H1 (cell line): ENCODE results near the gene PROSER3. TPM values are rescaled to one million over a fixed set of nuclear protein-coding genes. Genes with fewer than 3 reads are reported as not detected.

Experiments
- CTCF ChIA-PET: fragments of 300-600 bp; sonication (Branson Sonifier 250); formaldehyde crosslinking; loops from one replicate; lab custom pipeline; 2021; ENCODE audit not compliant: partially characterized antibody; lab: Charles Lee
- POLR2A ChIA-PET: fragments of 300-600 bp; sonication (Branson Sonifier 250); formaldehyde crosslinking; loops from one replicate; lab custom pipeline; 2021; ENCODE audit warnings: inconsistent platforms; ENCODE audit not compliant: partially characterized antibody; lab: Charles Lee
- DNase-seq, 2 experiments: peaks; one replicate each; pipeline versions ENCODE4 v3.0.0 to v3.0.0-alpha.2; 2010 to 2022; ENCODE audit warnings: low spot score in 2 of 2, low read depth in 1 of 2, mixed read lengths in 1 of 2
- FAIRE-seq: peaks from 2 replicates; lab custom pipeline; 2011; peaks lifted over from hg19 to GRCh38; lab: Jason Lieb, UNC
- H2AFZ ChIP-seq: 2 replicates; pipeline ENCODE4 v1.8.1; 2012; ENCODE audit warnings: low read length, inconsistent platforms
- H2AK5ac ChIP-seq: 2 replicates; pipeline ENCODE4 v1.6.1; 2013; ENCODE audit warnings: low read depth, low read length
- H2BK120ac ChIP-seq: replicated peaks from 2 replicates; pipeline ENCODE3; 2013; ENCODE audit warnings: low read depth, low read length, inconsistent platforms
- H2BK12ac ChIP-seq: 2 replicates; pipeline ENCODE4 v1.6.1; 2013; ENCODE audit warnings: low read depth, low read length
- H2BK15ac ChIP-seq: 2 replicates; pipeline ENCODE4 v1.6.1; 2013; ENCODE audit warnings: low read length
- H2BK20ac ChIP-seq: 2 replicates; pipeline ENCODE4 v1.6.1; 2013; ENCODE audit warnings: low read length
- H2BK5ac ChIP-seq: 2 replicates; pipeline ENCODE4 v1.6.1; 2013; ENCODE audit warnings: low read depth, low read length
- H3K14ac ChIP-seq: 2 replicates; pipeline ENCODE4 v1.6.1; 2013; ENCODE audit warnings: inconsistent platforms; ENCODE audit not compliant: insufficient read length
- H3K18ac ChIP-seq: 2 replicates; pipeline ENCODE4 v1.6.1; 2013; ENCODE audit warnings: low read length; ENCODE audit errors: extremely low read depth
- H3K23ac ChIP-seq: 2 replicates; pipeline ENCODE4 v1.6.1; 2013; ENCODE audit warnings: inconsistent platforms; ENCODE audit not compliant: insufficient read length
- H3K23me2 ChIP-seq: 2 replicates; pipeline ENCODE4 v1.6.1; 2013; ENCODE audit warnings: low read depth, low read length
- H3K27ac ChIP-seq: 2 replicates; pipeline ENCODE4 v1.6.1; 2011; ENCODE audit warnings: low read depth, low read length, inconsistent platforms
- H3K27me3 ChIP-seq, 4 experiments: replicated peaks in 1 of 4; 1 replicate in 1 of 4; 2 replicates in 3 of 4; pipeline versions ENCODE4 v1.6.1 to v1.8.1; 2011 to 2013; ENCODE audit warnings: low read length in 3 of 4, mild to moderate bottlenecking in 3 of 4, inconsistent platforms in 2 of 4, mixed read lengths in 2 of 4, moderate library complexity in 1 of 4; ENCODE audit not compliant: control insufficient read depth in 3 of 4, insufficient read depth in 3 of 4; ENCODE audit errors: extremely low read depth in 1 of 4
- H3K36me3 ChIP-seq, 4 experiments: 2 replicates each; pipeline versions ENCODE4 v1.6.1 to v1.8.1; 2011 to 2013; ENCODE audit warnings: mild to moderate bottlenecking in 4 of 4, low read length in 3 of 4, moderate library complexity in 2 of 4, control low read depth in 1 of 4, inconsistent platforms in 1 of 4; ENCODE audit not compliant: insufficient read depth in 4 of 4, control insufficient read depth in 2 of 4
- H3K4ac ChIP-seq: replicated peaks from 2 replicates; pipeline ENCODE3; 2013; ENCODE audit warnings: low read length, low read depth, mixed read lengths, inconsistent platforms; ENCODE audit not compliant: insufficient read length
- H3K4me1 ChIP-seq, 4 experiments: replicated peaks in 1 of 4; 1 replicate in 1 of 4; 2 replicates in 3 of 4; pipeline versions ENCODE4 v1.6.1 to v1.8.1; 2011 to 2013; ENCODE audit warnings: low read length in 3 of 4, inconsistent platforms in 2 of 4, mixed read lengths in 1 of 4; ENCODE audit not compliant: insufficient read depth in 4 of 4, control insufficient read depth in 3 of 4
- H3K4me2 ChIP-seq, 2 experiments: 2 replicates each; pipeline versions ENCODE4 v1.6.1 to v1.8.1; 2011 to 2013; ENCODE audit warnings: low read depth in 2 of 2, low read length in 2 of 2, control low read depth in 1 of 2, inconsistent platforms in 1 of 2, mild to moderate bottlenecking in 1 of 2; ENCODE audit not compliant: insufficient read depth in 1 of 2
- H3K4me3 ChIP-seq, 4 experiments: fragments of 200-600, 300-600 bp in 1 of 4; sonication (generic), shearing (Covaris generic), sonication (Bioruptor Twin) in 1 of 4; 2 replicates each; pipeline versions ENCODE4 v1.5.1 to v1.8.1; 2011 to 2016; ENCODE audit warnings: low read length in 4 of 4, low read depth in 3 of 4, control low read depth in 2 of 4, inconsistent platforms in 2 of 4, mild to moderate bottlenecking in 2 of 4, mixed read lengths in 1 of 4, moderate library complexity in 1 of 4; ENCODE audit not compliant: insufficient read depth in 2 of 4; ENCODE audit errors: extremely low read depth in 1 of 4
- H3K56ac ChIP-seq: replicated peaks from 2 replicates; pipeline ENCODE3; 2013; ENCODE audit warnings: low read depth, mild to moderate bottlenecking, mixed read lengths, low read length, inconsistent platforms; ENCODE audit not compliant: insufficient read length
- H3K79me1 ChIP-seq: 2 replicates; pipeline ENCODE4 v1.6.1; 2013; ENCODE audit warnings: low read depth, low read length, control low read depth
- H3K79me2 ChIP-seq, 2 experiments: 2 replicates each; pipeline versions ENCODE4 v1.6.1 to v1.8.1; 2012 to 2013; ENCODE audit warnings: low read length in 2 of 2, mild to moderate bottlenecking in 2 of 2, inconsistent platforms in 1 of 2; ENCODE audit not compliant: insufficient read depth in 2 of 2, control insufficient read depth in 1 of 2
- H3K9ac ChIP-seq, 4 experiments: replicated peaks in 1 of 4; 1 replicate in 1 of 4; 2 replicates in 3 of 4; pipeline versions ENCODE4 v1.6.1 to v1.8.1; 2011 to 2013; ENCODE audit warnings: low read depth in 3 of 4, low read length in 3 of 4, control low read depth in 2 of 4, mild to moderate bottlenecking in 2 of 4, moderate library complexity in 2 of 4, inconsistent platforms in 1 of 4; ENCODE audit errors: extremely low read depth in 1 of 4
- H3K9me3 ChIP-seq, 2 experiments: 2 replicates each; pipeline versions ENCODE4 v1.6.1 to v1.8.1; 2012 to 2013; ENCODE audit warnings: mild to moderate bottlenecking in 2 of 2, moderate library complexity in 2 of 2, control low read depth in 1 of 2, inconsistent platforms in 1 of 2, low read depth in 1 of 2, low read length in 1 of 2, mixed read lengths in 1 of 2; ENCODE audit not compliant: insufficient read depth in 2 of 2
- H4K20me1 ChIP-seq, 2 experiments: replicated peaks in 1 of 2; 2 replicates each; pipeline versions ENCODE3 to v1.8.1; 2011 to 2013; ENCODE audit warnings: inconsistent platforms in 2 of 2, low read length in 2 of 2, mild to moderate bottlenecking in 1 of 2; ENCODE audit not compliant: insufficient read depth in 2 of 2, control insufficient read depth in 1 of 2
- H4K5ac ChIP-seq: 2 replicates; pipeline ENCODE4 v1.6.1; 2013; ENCODE audit warnings: low read length, low read depth, mixed read lengths, inconsistent platforms; ENCODE audit not compliant: insufficient read length
- H4K8ac ChIP-seq: 2 replicates; pipeline ENCODE4 v1.8.0; 2013; ENCODE audit warnings: mild to moderate bottlenecking, moderate library complexity, low read length, inconsistent platforms; ENCODE audit not compliant: insufficient read depth; ENCODE audit errors: extremely low read depth
- H4K91ac ChIP-seq: replicated peaks from 2 replicates; pipeline ENCODE3; 2013; ENCODE audit warnings: low read length, mixed read lengths, inconsistent platforms; ENCODE audit not compliant: insufficient read length
- ATF2 ChIP-seq: IDR thresholded peaks from 2 replicates; pipeline ENCODE4 v1.6.1; 2012; ENCODE audit warnings: low read length, inconsistent platforms
- BCL11A ChIP-seq, 2 experiments: IDR thresholded peaks; one replicate each; pipeline ENCODE4 v1.6.1; 2011; ENCODE audit warnings: low read depth in 2 of 2, low read length in 2 of 2, mild to moderate bottlenecking in 2 of 2
- EZH2 ChIP-seq: fragments of 200-600 bp; sonication (generic); IDR thresholded peaks from 2 replicates; pipeline ENCODE4 v1.7.1; 2012; ENCODE audit warnings: low read depth, mild to moderate bottlenecking, moderate library complexity, low read length, inconsistent platforms; ENCODE audit not compliant: severe bottlenecking
- POLR2A ChIP-seq, 2 experiments: IDR thresholded peaks; 1 replicate in 1 of 2; 2 replicates in 1 of 2; pipeline ENCODE4 v1.6.1; 2011; ENCODE audit warnings: low read depth in 2 of 2, low read length in 2 of 2, mild to moderate bottlenecking in 2 of 2; ENCODE audit errors: control extremely low read depth in 1 of 2
- SAP30 ChIP-seq: fragments of 300-600 bp; sonication (generic); IDR thresholded peaks from 2 replicates; pipeline ENCODE4 v1.7.1; 2012; ENCODE audit warnings: low read length, moderate library complexity, mild to moderate bottlenecking, inconsistent platforms; ENCODE audit not compliant: insufficient read depth, insufficient replicate concordance
- SP4 ChIP-seq: IDR thresholded peaks from 2 replicates; pipeline ENCODE4 v1.6.1; 2012; ENCODE audit warnings: low read length, inconsistent platforms
- SUZ12 ChIP-seq: fragments of 200-600 bp; sonication (generic); IDR thresholded peaks from 2 replicates; pipeline ENCODE4 v1.6.1; 2012; ENCODE audit warnings: mild to moderate bottlenecking, inconsistent platforms, low read length, moderate library complexity, mixed read lengths
- WGBS, 2 experiments: shearing (Covaris generic) in 1 of 2; methylation state at CpG; one replicate each; pipeline versions ENCODE4 v1.1.6 to v1.1.7; 2013 to 2015; ENCODE audit warnings: low lambda C conversion rate in 2 of 2, mixed read lengths in 2 of 2, inconsistent platforms in 1 of 2, low coverage in 1 of 2, missing lambda C conversion rate in 1 of 2; ENCODE audit not compliant: insufficient replicate concordance in 2 of 2, insufficient coverage in 1 of 2, insufficient read length in 1 of 2; ENCODE audit errors: extremely low coverage in 1 of 2, missing lambda C conversion rate in 1 of 2; 5-methylcytosine and 5-hydroxymethylcytosine counted together
- polyA plus RNA-seq, 7 experiments: library from polyadenylated mRNA; depleted of rRNA in 3 of 7; stranded (reverse) in 5 of 7; unstranded in 2 of 7; fragments of >200 nt in 5 of 7; fragments of 200-250 nt in 2 of 7; gene quantifications; 1 replicate in 5 of 7; 2 replicates in 1 of 7; 4 replicates in 1 of 7; pipeline versions ENCODE4 v1.2.1 to v1.2.3, GENCODE V29; 2011 to 2013; ENCODE audit warnings: missing spikeins in 2 of 7, mixed read lengths in 2 of 7
- total RNA-seq: library from RNA; stranded (reverse); fragmentation: NEBNext Ultra II Directional; extraction: Animal tissue kit (Norgen Biotek cat#: 25700); gene quantifications from 2 replicates; pipeline ENCODE4 v1.2.1, GENCODE V29; 2021

The PROSER3 gene
- total and polyA plus RNA-seq, 2 of the 8 experiments (the other 6 are each of a cell fraction or from before 2014, with no cell fraction given), result 17.8 to 28.9 TPM

- Histone ChIP-seq H4K8ac (no peak overlapping the region), H3K79me1 (no peaks in the 10 kb centered on the region; the same call in 1 of the 2 replicates), H3K4me1 (peaks cover 0 to 6% (median 3%) of the 10 kb centered on the region in 4 experiments; a peak in 3 of 7 replicates), H3K9me3 (no peaks in the 10 kb centered on the region), H3K4ac (no peak overlapping the region), H4K5ac (no peak overlapping the region), H3K27me3 (no peaks in the 10 kb centered on the region), H3K79me2 (no peaks in the 10 kb centered on the region), H3K23ac (no peak overlapping the region), H2BK12ac (no peak overlapping the region), H2AK5ac (no peak overlapping the region), H3K14ac (no peak overlapping the region), H2BK15ac (no peak overlapping the region), H3K4me2 (peak overlapping the region; percentile 70 to 78), H3K18ac (peak overlapping the region; percentile 83), H3K23me2 (peaks cover 14% of the 10 kb centered on the region; the same call in 1 of the 2 replicates), H4K20me1 (peaks cover 0 to 9% of the 10 kb centered on the region in 2 experiments), H3K9ac (peak overlapping the region in 3 of 4 experiments; percentile 29 to 52 (median 31); a peak in 6 of 7 replicates), H3K56ac (no peak overlapping the region), H3K27ac (no peak overlapping the region), H3K4me3 (peak overlapping the region; percentile 72 to 86 (median 78)), H2BK120ac (no peak overlapping the region), H2BK5ac (no peak overlapping the region; the same call in 1 of the 2 replicates), H2BK20ac (no peak overlapping the region), H4K91ac (no peak overlapping the region), H2AFZ (peak overlapping the region; percentile 26; the same call in 1 of the 2 replicates), H3K36me3 (peaks cover 11 to 21% (median 17%) of the 10 kb centered on the region in 4 experiments; a peak in 6 of 8 replicates)
- 4% methylated on average over 14 of the region's 16 CpGs; no CpG with 5 or more reads in 1 of the 2 experiments for WGBS, 2 experiments
- CTCF ChIA-PET, result interaction anchor here (0.7 to 8.9 kb wide), 11 partner anchors 10 to 138 kb away, joined by 3 to 80 read pairs (median 4); no protein-coding TSS in a partner anchor
- FAIRE-seq (no peak), DNase-seq (no peak)
- TF ChIP-seq EZH2, result no peak
- peak in 1 of 2 experiments; percentile 19; a peak in 1 of 3 replicates for TF ChIP-seq POLR2A (IDR thresholded peaks at IDR 0.05; ENCODE audit: control extremely low read depth in 1 of 2, low read depth in 2 of 2, low read length in 2 of 2)
- no peak for TF ChIP-seq SAP30
- TF ChIP-seq ATF2, result no peak
- no peak for TF ChIP-seq SP4
- TF ChIP-seq BCL11A (IDR thresholded peaks at IDR 0.05; ENCODE audit: low read depth in 2 of 2, low read length in 2 of 2), result no peak
- TF ChIP-seq SUZ12, result no peak
- POLR2A ChIA-PET, result interaction anchor here (0.6 to 7.6 kb wide), 23 partner anchors 8 to 245 kb away, joined by 3 to 54 read pairs (median 4); partner anchors contain the start of genes APLP1, COX6B1, HSPB6 and LIN37
Observed at GRCh38 chr19:35740108-35740422, 17.9 kb upstream of the PROSER3 start.
